NCI-H2081 treated with DMSO at 0.1 percent for 48 hours (cell line): ENCODE measurements around the gene ALDOA.

ENCODE experiments used
- DNase-seq: peaks from one replicate; lab custom pipeline; 2025; lab: John Stamatoyannopoulos, UW

The ALDOA gene

DNA sequence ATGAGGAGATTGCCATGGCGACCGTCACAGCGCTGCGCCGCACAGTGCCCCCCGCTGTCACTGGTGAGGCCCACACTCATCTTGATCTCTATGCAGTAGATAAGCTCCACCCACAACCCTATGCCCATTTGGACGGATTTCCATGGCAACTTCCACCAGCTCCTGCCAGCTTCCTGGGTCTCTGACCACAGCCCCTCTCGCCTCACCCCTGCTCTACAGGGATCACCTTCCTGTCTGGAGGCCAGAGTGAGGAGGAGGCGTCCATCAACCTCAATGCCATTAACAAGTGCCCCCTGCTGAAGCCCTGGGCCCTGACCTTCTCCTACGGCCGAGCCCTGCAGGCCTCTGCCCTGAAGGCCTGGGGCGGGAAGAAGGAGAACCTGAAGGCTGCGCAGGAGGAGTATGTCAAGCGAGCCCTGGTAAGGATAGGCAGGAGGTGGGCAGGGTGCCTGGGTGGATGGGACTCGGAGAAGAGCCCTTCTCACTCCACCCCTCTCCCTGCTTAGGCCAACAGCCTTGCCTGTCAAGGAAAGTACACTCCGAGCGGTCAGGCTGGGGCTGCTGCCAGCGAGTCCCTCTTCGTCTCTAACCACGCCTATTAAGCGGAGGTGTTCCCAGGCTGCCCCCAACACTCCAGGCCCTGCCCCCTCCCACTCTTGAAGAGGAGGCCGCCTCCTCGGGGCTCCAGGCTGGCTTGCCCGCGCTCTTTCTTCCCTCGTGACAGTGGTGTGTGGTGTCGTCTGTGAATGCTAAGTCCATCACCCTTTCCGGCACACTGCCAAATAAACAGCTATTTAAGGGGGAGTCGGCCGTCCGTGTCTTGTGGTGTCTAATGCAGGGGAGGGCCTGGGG lies 4.3 kb downstream of the ALDOA start:
- DNase-seq = no peak

GRCh38 chr16:30070490-30070889 lies 4.9 kb downstream of the ALDOA start:
- DNase-seq = no peak

DNA sequence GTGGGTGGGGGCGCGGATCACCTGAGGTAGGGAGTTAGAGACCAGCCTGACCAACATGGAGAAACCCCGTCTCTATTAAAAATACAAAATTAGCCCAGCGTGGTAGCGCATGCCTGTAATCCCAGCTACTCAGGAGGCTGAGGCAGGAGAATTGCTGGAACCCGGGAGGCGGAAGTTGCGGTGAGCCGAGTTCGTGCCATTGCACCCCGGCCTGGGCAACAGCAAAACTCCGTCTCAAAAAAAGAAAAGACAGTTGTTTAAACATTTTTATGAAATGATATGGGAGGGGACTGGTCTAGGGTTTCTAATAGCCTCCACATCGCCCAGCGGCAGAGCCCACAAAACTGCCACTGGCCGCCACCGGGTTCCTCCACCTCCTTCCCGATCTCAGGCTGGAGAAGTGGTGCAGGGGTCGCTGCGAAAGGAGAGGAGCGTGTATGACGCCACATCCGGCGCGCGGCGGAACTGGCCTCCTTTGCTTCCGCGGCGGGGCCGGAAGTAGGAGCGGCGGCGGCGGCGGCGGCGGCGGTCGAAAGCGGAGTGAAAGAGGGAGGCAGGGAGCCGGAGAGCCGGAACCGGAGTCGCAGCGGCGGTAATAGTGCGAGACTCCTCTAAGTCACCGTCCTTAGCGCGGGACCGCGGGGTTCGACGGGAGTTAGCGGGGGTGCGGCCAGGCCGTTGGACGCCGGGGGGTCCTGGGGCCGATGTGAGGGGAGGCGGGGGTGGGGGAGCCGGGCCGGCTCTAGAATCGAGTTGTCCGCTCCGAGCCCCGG lies 10.1 kb downstream of the ALDOA start, which contains the start of gene PPP4C:
PPP4C (plus strand) TSS at position 492 of the 773 bp plus-strand sequence. CDS start 384 bp downstream, outside the sequence.
- no peak for DNase-seq

DNA sequence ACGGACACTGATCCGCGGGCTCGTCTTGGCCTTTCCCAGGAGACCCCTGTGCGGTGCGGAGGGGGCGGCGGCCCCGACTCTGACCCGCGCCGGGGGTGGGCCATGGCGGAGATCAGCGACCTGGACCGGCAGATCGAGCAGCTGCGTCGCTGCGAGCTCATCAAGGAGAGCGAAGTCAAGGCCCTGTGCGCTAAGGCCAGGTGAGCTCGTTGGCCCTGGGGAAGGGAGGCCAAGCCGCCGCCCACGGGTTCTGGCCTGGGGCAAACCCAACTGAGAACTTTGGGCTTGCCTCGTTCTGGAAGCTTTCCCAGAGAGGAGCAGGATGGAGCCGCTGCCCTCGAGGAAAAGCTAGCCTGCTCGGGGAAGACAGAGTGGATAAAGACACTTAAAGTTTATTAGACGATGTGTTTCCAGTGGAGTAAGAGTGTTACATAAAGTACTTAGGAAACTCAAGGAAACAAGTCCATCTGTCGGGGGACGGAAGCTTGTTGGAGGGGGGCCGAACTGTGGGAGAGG lies 10.8 kb downstream of the ALDOA start:
- DNase-seq = no peak

GRCh38 chr16:30077656-30078055 lies 12.1 kb downstream of the ALDOA start:
- DNase-seq = no peak

GRCh38 chr16:30078744-30079143 lies 13.2 kb downstream of the ALDOA start:
- no peak for DNase-seq

GRCh38 chr16:30079480-30079879 lies 13.9 kb downstream of the ALDOA start:
- no peak for DNase-seq

- DNase-seq = no peak
Measured at GRCh38 chr16:30082545-30083090, 17.1 kb downstream of the ALDOA start.

- DNase-seq = no peak
Measured at GRCh38 chr16:30083216-30084055, 17.9 kb downstream of the ALDOA start.

DNA sequence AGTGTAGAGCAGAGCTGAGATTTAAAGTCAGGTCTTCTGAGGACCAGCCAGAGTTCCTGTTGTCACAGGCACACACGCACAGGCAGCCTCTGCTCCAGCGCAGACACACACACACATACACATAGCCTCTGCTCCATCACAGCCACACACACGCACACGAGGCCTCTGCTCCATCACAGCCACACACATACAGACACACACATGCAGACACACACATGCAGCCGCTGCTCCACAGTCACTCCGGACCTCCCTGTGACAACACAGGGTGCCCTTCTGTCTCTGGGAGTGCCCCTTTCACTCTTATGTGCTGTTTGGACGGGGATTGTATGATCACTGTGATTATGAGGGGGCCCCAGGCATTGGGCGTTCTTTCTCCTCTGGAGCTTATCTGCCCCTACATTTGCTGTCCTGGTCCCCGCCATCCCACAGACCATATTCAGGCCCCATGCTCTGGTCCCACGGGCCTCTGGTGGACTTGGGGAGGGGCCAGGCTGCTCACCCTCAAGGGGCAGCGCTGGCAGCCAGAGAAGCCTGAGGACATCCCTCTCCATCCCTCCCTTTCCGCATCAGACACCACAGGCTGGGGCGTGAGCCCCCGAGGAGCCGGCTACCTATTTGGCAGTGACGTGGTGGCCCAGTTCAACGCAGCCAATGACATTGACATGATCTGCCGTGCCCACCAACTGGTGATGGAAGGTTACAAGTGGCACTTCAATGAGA lies 18.7 kb downstream of the ALDOA start:
- DNase-seq = no peak

GRCh38 chr16:30084816-30085159 lies 19.2 kb downstream of the ALDOA start:
- no peak for DNase-seq

DNA sequence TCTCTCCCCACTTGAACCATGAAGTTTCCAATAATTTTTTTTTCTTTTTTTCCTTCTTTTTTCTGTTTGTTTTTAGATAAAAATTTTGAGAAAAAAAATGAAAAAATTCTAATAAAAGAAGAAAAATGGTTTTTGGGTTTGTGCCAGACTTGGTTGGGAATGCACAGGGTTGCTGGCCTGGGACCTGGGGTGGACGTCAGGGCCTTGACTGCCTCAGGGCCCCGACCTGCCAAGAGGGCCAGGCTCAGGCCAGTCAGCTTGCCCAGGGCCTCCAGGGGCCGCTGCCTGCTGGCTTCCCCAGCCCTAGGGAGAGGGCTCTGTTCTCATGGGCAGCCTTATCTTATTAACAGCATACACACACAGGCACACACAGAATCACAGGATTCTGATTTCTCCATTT lies 19.7 kb downstream of the ALDOA start:
- DNase-seq = no peak

- DNase-seq = no peak
Measured at GRCh38 chr16:30085820-30086219, 20.3 kb downstream of the ALDOA start.

DNA sequence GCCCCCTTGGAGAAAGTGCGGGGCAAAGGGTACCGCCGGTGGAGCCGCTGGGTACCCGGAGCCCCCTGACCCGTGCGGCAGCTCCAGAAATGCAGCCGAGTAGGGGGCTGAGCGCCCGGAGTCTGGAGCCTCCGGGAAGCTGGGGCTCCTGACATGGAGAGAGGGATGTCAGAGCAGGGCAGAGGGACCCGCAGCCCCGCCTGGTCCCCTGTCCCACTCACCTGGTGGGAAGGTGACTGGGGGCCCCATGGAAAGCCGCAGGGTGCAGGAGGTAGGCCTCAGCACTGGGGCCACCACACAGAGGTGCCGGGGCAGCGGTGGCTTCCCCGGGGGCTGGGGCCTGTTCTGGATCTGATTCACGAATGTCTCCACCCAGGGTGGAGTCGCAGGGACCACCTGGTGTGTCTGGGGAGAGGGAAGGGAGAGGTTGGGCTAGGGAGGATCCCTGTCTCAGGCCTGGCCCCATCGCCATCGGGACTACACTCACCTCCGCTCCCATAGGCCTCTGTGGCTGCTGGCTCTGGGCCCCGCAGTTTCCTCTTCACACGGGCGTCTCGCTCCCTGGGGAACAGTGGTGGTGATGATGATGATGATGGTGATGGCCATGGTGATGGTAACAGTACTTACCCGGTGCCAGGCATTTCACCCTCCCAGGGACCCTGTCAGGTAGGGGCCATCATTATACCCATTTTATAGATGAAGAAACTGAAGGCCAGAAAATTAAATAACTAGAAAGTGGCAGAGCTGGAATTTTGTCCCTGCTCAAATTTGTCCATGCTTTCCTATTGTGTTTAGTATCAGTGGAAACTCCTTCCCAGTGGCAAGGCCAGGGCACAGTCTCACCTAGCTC lies 21.0 kb downstream of the ALDOA start:
- DNase-seq = no peak

- DNase-seq = no peak
Measured at GRCh38 chr16:30087181-30087898, 21.8 kb downstream of the ALDOA start.

- no peak for DNase-seq
Measured at GRCh38 chr16:30088237-30088831, 22.8 kb downstream of the ALDOA start.

DNA sequence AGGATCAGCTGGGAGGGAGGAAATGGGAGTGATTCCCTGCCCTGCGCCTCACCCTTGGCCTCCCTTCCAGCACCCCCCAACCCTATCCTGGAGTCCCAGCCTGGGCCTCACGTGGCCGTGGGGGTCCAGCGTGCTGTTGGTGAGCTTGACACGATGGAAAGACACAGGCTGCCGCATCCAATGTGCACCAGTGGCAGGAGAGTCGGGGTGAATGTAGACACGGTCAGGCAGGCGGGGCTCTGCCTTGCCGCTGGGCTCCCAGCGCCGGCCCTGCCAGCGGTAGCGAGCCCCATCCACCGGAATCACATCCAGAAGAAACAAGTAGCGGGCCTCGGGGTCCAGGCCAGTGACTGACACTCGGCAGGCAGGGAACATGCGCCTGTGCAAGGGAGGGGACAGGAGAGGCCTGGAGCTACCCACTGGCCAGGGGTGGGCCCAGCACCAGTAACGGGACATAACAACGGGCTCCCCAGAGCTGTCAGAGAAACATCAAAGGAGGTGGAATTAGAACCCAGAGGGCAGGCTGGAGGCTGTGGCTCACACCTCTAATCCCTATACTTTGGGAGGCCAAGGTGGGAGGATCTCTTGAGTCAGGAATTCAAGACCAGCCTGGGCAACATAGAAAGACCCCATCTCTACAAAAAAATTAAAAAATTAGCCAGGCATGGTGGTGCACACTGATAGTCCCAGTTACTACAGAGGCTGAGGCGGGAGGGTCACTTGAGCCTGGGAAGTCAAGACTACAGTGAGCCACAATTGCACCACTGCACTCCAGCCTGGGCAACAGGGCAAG lies 23.5 kb downstream of the ALDOA start:
- no peak for DNase-seq

GRCh38 chr16:30090610-30091331 lies 25.2 kb downstream of the ALDOA start:
- DNase-seq = no peak
